ENCODE measurements around the gene SYNGAP1.

DNA sequence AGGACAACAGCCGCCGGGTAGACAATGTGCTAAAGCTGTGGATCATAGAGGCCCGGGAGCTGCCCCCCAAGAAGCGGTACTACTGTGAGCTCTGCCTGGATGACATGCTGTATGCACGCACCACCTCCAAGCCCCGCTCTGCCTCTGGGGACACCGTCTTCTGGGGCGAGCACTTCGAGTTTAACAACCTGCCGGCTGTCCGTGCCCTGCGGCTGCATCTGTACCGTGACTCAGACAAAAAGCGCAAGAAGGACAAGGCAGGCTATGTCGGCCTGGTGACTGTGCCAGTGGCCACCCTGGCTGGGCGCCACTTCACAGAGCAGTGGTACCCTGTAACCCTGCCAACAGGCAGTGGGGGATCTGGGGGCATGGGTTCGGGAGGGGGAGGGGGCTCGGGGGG, 17.8 kb downstream of the SYNGAP1 start:
- no peak for TF ChIP-seq CTCF (IDR thresholded peaks at IDR 0.05)
- TF ChIP-seq POLR2A (IDR thresholded peaks at IDR 0.05), result no peak
- TF ChIP-seq POLR2AphosphoS5 (IDR thresholded peaks at IDR 0.05; ENCODE audit: insufficient read depth in 1 of 2, low read depth in 1 of 2), result no peak

All from vagina (tissue), 2 donors.